Measurements from ENCODE around the gene CAMSAP3.

CAMSAP3 gene

DNA sequence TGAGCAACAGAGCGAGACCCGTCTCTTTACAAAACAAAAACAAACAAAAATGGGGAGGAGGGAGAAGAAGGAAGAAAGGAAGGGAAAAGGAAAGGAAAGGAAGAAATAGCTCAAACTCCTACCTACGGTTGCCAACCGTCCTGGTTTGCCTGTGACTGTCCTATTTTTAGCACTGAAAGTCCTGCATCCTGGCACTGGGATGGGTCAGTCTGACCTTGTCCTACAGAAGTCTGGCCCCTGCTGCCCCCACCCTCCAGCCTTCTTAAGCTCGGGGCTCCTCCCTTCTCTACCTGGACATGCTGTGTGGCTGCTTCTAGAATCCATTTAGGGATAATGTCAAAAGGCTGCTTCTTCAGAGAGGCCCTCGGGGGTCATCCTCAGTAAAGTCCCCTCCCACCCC, 40.0 kb downstream of the CAMSAP3 start:
- no peak for DNase-seq

DNA sequence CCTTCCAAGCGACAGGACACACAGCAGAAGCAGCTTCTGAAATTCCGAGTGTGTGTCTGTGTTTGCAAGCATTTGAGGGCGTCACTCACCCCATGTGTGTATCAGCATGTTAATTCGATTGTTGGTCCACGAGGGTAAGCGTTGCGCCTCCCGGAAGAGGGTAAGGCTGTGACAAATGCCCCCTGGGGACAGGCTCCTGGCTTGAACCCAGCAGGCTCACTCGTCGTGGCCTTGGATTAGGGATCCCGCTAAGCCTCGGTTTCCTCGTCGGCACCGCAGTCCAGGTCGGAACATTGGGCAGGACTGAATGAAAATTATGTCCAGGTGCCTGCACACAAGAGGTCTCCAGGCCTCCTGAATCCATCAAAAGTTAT, 40.6 kb downstream of the CAMSAP3 start:
- DNase-seq, result no peak

DNA sequence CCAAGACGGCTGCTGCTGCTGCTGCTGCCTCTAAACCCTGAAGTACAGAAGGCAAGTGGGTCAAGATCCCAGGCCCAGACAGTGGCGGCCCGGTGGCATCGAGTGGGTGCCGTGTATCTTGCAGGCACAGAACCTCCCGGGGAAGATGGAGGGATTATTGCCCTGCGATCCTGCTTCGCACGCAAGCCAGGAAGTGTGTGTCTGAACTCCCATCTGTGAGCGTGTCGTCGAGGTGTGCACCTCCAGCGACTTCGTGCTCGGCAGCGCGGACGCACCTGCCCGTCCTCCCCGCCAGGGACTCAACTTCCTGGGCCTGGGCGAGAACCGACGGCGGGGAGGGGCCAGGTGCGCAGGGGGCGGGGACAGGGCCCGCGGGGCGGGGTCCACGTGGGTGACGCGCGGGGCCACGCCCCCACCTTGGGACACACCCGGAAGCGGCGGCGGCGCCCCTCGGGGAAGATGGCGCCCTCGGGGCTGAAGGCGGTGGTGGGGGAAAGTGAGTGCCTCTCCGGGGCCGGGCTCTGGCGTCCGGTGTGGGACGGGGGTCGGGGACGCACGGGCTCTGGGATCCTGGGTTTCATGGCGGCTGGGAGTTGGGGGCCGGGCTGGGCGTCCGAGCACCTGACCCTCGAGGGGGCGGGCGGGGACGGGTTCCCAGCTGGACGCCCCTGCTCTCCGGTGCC, 41.2 kb downstream of the CAMSAP3 start, which contains the start of gene STXBP2:
STXBP2 (plus strand) TSS at position 420 of the 683 bp plus-strand sequence; CDS start at position 460, 40 bp downstream.
- DNase-seq, result peak; percentile 75 to 94 (median 86)

DNA sequence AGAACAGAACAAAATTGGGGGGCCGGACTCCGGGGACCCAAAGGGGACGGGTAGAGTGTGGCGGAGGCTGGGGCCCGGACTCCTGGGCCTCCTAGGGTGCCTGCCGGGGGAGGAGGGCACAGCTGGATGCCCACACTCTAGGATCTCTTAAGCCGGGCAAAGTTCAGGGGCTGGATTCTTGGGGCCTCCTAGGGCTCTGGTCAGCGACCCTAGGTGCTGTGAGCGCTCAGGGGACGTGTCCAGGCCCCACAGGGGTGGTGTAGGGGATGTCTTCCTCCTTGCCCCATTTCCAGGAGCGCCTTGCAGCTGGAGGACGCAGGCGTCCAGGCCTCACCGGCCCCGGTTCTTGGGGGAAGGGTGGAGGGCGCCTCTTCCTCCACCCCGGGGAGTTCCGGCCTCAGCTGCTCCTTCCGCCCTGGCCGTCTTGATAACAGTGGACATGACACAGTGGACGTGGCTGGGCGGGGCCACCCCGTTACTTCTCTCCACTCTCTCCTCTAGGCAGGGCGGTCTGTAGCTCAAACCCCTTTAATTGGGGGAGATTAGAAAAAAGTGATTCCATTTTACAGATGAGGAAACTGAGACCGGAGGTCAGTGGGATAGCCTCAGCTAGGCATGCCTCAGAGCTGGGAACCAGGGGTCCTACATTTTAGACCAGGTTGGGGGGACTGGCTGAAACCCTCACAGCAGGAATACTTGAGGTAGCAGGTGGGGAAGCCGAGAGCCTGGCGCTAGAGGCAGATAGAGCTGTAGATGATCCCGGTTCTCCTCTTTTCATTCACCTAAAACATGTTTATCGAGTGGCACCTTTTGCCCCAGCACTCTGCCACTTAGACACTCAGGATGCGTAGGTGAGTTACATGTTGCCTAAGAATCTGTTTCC, 42.0 kb downstream of the CAMSAP3 start:
- peak; percentile 76 to 90 (median 82) for DNase-seq

DNA sequence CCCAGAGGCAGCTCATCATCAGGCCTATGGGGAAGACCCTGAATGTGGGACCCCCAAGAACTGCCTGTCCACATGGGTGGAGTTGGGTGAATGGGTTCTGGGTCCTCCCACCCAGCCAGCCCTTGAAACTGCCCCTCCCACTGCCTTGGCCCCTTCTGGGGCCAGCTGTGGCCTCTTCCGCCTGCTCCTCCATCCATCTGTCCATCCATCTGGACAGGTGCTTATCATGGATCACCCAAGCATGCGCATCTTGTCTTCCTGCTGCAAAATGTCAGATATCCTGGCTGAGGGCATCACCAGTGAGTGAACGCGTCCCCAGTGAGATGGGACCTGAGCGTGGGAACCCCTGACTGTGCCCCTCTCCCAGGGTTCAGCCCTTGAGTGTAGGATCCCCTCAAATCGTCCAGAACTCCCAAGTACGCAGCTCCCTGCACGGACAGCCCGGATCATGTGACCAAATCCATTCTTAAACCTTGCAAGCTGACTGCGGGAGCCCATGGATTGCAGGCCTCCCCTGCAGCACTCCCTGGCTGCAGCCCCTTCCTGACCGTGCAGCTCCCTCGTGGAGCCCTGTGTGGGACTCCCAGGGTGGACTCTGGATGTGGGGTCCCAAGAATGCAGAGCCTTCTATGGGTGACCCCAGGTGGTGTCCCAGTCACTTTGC, 43.3 kb downstream of the CAMSAP3 start:
- DNase-seq, result no peak

DNA sequence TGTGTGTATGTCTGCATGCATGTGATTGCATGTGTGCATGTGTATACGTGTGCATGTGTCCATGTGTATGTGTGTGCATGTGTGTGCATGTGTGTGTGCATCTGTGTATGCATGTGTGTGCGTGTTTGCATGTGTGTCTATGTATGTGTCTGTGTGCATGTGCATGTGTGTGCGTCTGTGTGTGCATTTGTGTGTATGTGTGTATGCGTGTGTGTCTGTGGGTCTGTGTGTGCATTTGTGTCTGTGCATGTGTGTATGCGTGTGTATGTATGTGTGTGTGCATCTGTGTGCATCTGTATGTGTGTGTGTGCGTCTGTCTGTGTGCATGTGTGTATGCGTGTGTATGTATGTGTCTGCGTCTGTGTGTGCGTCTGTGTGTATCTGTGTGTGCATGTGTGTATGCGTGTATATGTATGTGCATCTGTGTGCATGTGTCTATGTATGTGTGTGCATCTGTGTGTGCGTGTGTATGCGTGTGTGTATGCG, 44.2 kb downstream of the CAMSAP3 start:
- DNase-seq, result no peak

DNA sequence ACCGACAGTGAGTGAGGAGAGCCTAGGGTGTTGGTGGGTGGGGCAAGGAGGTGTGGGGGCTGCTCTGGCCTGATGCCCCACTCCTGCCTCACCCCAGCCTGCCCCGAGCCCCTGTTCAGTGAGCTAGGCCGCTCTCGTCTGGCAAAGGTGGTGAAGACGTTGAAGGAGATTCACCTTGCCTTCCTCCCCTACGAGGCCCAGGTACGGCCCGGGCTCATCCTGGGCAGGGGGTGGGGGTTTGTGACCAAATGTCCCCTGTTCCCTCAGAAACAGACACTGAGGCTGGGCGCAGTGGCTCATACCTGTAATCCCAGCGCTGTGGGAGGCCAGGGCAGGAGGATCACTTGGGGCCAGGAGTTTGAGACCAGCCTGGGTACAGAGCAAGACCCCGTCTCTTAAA, 45.1 kb downstream of the CAMSAP3 start:
- no peak for DNase-seq

DNA sequence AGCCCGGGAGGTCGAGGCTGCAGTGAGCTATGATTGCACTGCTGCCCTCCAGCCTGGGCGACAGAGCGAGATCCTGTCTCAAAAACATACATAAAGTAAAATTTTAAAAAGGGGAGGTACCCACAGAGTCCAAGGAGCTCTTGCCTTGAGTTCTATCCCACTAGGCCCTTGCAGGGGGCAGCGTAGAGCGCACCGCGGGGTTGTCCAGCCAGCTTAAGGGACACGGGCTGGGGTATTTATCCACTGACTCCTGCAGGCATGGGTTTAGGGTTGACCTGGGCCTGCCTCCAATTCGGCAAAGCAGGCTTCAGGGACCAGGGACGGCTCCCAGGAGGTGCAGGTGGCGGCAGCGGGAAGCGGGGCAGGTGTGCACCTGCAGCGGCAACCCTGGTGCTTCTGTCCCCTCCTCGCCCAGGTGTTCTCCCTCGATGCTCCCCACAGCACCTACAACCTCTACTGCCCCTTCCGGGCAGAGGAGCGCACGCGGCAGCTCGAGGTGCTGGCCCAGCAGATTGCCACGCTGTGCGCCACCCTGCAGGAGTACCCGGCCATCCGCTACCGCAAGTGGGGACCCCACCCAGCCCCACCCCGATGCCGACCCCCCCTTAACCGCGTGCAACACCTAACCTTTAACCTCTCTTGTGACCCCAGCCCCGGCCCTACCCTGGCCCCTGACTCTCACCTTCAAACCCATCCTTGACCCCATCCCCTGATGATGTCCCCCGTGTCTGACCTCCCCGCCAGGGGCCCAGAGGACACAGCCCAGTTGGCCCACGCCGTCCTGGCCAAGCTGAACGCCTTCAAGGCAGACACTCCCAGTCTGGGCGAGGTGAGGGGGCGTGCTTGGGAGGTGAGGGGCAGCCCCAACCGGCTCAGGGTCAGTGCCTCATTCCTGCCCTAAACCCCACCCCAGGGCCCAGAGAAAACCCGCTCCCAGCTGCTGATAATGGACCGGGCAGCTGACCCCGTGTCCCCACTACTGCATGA, 45.9 kb downstream of the CAMSAP3 start:
- no peak for DNase-seq

DNA sequence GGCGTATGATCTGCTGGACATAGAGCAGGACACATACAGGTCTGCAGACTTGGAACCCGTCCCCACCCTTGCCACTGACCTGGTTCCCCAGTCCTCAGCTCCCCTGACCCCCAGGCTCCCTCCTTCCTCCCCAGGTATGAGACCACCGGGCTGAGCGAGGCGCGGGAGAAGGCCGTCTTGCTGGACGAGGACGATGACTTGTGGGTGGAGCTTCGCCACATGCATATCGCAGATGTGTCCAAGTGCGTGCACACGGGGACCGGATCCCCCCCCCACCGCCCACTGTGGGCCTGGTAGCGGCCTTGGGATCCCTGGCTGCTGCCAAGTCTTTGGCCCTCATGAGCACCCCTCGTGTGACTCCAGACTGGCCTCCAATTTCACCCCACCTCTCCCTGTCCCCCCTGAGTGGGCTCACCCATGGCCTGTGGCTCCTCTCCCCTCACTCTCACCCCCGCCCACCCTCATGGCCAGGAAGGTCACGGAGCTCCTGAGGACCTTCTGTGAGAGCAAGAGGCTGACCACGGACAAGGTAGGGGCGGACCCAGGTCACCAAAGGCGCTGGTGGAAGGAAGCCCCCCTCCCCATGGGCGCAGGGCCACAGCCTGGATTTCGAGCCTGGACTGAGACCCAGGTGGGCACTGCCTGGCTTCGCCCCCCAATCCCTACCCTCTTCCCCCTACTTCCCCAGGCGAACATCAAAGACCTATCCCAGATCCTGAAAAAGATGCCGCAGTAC, 46.8 kb downstream of the CAMSAP3 start:
- DNase-seq, result no peak

DNA sequence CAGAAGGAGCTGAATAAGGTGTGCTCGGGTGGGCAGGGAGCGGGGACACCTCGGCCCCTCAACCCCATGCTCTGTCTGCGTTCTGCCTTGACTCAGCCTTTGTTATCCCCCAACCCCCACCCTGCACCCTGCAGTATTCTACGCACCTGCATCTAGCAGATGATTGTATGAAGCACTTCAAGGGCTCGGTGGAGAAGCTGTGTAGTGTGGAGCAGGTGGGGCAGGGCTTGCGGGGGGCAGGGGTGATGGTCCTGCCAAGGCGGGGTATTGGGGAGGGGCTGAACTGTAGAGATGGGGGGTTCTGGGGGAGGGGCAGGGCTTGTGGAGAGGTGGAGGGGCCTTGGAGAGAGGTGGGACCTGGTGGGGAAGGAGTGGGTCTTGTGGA, 47.4 kb downstream of the CAMSAP3 start:
- no peak for DNase-seq

DNA sequence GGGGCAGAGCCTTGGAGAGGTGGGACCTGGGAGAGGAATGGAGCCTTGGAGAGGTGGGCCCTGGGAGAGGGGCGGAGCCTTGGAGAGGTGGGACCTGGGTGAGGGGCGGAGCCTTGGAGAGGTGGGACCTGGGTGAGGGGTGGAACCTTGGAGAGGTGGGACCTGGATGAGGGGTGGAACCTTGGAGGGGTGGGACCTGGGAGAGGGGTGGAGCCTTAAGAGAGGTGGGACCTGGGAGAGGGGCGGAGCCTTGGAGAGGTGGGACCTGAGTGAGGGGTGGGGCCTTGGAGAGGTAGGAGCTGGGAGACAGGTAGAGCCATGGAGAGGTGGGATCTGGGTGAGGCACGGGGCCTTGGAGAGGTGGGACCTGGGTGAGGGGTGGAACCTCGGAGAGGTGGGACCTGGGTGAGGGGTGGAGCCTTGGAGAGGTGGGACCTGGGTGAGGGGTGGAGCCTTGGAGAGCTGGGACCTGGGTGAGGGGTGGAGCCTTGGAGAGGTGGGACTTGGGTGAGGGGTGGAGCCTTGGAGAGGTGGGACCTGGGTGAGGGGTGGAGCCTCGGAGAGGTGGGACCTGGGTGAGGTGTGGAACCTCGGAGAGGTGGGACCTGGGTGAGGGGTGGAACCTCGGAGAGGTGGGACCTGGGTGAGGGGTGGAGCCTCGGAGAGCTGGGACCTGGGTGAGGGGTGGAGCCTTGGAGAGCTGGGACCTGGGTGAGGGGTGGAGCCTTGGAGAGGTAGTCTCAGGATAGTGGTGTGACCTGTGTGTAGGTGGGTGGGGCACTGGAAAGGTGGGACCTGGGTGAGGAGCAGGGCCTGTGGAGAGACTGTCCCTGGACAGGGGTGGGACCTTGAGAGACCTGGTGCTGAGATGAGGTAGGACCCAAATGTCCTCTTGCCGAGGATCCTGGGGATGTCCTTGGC, 48.2 kb downstream of the CAMSAP3 start:
- DNase-seq, result peak; percentile 43 to 66 (median 43)

DNA sequence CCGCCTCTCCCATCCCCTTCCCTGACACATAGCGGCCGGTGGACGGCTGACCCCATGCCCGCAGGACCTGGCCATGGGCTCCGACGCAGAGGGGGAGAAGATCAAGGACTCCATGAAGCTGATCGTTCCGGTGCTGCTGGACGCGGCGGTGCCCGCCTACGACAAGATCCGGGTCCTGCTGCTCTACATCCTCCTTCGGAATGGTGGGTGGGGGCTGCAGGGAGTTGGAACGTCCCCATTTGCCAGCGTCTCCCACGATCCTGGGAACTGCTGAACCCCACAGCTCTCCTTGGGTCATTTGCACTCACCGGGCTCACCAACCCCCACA, 48.9 kb downstream of the CAMSAP3 start:
- DNase-seq, result no peak

DNA sequence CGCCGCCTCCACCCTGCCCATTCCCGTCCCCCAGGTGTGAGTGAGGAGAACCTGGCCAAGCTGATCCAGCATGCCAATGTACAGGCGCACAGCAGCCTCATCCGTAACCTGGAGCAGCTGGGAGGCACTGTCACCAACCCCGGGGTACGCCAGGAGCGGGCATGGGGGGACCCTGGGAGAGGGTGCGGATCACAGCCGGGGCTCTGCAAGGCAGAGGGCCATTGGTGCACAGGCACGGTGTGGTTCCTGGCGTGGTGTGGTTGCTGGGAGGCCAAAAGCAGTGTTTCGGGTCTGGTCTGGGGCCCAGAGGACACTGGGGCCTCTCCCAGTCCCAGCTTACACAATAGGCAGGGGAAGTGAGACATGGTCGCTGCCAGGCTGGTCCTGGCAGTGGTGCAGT, 49.5 kb downstream of the CAMSAP3 start:
- peak; percentile 29 to 48 (median 45) for DNase-seq

DNA sequence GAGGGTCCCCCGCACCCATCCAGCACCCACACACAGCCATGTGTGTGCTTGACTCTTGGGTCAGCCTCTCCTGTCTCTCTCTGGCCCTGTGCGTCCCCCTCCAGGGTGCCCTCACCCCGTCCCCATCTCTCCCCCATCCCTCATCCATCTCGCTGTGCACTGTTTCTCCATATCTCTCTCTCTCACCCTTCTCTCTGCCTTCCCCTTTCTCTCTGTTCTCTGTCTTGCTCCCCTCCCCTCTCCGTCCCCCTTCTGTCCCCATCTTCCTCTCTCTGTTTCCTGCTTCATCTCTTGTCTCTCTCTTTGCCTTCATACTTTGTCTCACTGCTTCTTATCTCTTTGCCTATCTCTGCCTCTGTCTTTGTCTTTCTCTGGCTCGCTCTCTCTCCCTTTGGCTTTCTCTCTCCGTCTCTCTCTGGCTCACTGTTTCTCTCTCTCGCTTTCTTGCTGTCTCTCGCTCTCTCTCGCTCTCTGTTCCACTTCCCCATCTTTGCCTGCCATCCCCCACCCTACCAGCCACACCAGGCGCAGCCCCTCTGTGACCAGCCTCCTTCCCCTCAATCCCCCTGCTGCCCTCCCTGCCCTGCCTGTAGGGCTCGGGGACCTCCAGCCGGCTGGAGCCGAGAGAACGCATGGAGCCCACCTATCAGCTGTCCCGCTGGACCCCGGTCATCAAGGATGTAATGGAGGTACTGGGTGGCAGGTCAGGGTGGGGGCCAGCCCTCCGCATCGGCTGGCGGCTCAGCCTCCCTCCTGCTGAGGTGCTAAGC, 50.2 kb downstream of the CAMSAP3 start:
- DNase-seq, result no peak

DNA sequence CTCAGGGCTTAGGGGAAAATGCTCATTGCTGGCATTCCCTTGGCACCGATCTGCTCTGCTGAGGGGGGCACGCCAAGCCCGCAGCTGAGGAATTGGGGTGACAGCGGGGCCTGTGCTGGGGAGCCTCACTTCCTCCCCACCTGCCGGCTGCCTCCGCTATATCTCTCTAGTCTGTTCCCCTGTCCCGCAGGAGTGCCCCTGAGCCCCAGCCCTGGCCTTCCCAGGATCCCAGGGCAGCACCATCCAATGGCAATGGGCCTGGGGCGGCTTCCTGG, 50.7 kb downstream of the CAMSAP3 start:
- no peak for DNase-seq

DNA sequence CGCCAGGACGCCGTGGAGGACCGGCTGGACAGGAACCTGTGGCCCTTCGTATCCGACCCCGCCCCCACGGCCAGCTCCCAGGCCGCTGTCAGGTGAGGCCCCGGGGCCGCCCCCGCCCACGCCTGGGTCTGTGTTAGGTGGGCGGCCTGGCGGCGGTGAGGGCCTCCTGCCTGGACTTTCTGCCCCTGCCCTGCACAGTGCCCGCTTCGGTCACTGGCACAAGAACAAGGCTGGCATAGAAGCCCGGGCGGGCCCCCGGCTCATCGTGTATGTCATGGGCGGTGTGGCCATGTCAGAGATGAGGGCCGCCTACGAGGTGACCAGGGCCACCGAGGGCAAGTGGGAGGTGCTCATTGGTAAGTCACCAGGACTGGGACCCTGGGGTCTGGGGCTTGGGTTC, 51.5 kb downstream of the CAMSAP3 start:
- DNase-seq, result no peak

DNA sequence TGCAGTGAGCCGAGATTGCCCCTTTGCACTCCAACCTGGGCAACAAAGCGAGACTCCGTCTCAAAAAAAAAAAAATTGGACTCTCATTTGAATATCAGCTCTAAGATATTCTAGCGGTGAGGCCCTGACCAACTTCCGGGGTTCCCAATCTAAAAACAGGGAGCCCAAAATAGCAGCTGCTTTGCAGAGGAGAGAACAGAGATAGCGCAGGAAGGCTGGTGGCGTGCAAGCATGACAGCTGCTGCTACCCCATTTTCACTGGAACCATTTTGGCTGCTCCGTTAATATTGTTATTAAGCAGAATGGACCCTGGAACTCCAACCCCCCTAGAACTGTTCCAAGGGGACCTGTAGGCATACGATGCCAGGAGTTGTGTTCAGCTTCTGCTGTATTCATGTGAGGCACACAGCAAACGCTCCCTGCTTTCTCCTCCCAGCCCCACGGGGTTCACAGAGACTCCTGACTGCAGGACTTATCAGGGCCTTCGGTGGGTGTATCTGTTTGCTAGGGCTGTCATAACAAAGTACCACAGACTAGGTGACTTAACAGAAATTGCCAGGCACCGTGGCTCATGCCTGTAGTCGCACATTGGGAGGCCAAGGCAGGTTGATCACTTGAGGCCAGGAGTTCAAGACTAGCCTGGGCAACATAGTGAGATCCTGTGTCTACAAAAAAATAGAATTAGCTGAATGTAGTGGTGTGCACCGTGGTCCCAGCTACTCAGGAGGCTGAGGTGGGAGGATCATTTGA, 52.8 kb downstream of the CAMSAP3 start:
- DNase-seq, result no peak

DNA sequence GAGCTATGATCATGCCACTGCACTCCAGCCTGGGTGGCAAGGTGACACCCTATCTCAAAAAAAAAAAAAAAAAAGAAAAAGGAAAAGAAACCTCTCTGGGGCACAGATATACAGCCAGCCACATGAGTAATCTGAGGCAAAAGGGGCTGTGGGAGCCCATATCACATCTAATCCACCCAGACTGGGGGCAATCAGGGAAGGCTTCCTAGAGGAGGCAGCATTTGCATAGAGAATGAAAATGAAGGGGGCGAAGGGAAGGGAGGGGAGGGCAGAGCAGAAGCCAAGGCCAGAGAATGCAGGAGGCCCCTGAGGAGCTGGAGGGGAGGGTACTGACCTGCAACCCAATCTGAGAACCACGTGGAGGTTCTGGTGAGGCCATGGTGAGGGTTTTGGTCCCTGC, 54.5 kb downstream of the CAMSAP3 start:
- no peak for DNase-seq

DNA sequence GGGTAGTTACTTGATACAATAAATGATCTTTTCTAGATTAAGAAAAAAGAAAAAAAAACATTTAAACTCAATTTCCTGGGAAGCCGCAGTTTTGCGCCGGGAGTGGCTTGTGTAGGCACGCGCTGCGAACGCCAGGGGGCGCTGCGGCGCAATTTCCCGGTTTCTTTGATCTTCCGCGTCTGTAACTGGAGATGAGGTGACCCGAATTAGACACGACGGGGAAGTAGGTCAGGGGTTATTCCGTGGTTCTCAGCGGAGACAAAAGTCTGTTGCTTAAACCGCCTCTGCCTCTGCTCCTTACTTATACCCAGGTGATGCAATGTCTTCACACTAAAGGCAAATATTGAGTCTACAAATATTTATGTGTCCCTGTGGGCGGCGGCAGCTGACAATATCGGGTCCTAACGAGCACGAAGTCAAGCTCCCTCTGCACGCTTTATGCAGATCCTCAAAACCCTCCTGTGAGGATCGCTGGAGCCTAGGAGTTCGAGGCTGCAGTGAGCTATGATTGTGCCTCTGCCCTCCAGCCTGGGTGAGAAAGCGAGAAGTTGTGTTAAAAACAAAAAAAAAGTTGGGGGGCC, 56.5 kb downstream of the CAMSAP3 start:
- DNase-seq, result peak; percentile 94 to 96 (median 95)

Data from suppressor macrophage treated with lipopolysaccharide for 1 hour (primary cell).